Activated naive CD8-positive, alpha-beta T cell treated with anti-CD3 and anti-CD28 coated beads for 36 hours (primary cell): Measurements from ENCODE around the gene ZKSCAN2. TPM values are rescaled to one million over a fixed set of nuclear protein-coding genes. Genes with fewer than 3 reads are reported as not detected.
A peak's percentile ranks its signal among the peaks of the same experiment; 100 is the strongest.

Experiments
- DNase-seq: peaks from one replicate; pipeline ENCODE4 v3.0.0; 2021
- H3K27ac Mint-ChIP-seq: one replicate; pipeline ENCODE4 v1.8.0; 2022; ENCODE audit warnings: mild to moderate bottlenecking, moderate library complexity, mixed read lengths
- H3K27me3 Mint-ChIP-seq: one replicate; pipeline ENCODE4 v1.8.0; 2022; ENCODE audit warnings: mild to moderate bottlenecking, mixed read lengths
- H3K36me3 Mint-ChIP-seq: one replicate; pipeline ENCODE4 v1.8.0; 2021; ENCODE audit warnings: mild to moderate bottlenecking, mixed read lengths
- H3K4me1 Mint-ChIP-seq: one replicate; pipeline ENCODE4 v1.8.0; 2021; ENCODE audit warnings: mixed read lengths
- H3K4me3 Mint-ChIP-seq: one replicate; pipeline ENCODE4 v1.8.0; 2022; ENCODE audit warnings: mild to moderate bottlenecking, moderate library complexity, mixed read lengths
- H3K9me3 Mint-ChIP-seq: one replicate; pipeline ENCODE4 v1.8.0; 2022; ENCODE audit warnings: mixed read lengths
- total RNA-seq, 2 experiments: library from RNA; stranded (reverse); gene quantifications; one replicate each; pipeline ENCODE4 v1.2.3, GENCODE V29; 2021

ZKSCAN2 gene
- total RNA-seq, 2 experiments from 2014 or later, result 7.1 to 7.3 TPM

DNA sequence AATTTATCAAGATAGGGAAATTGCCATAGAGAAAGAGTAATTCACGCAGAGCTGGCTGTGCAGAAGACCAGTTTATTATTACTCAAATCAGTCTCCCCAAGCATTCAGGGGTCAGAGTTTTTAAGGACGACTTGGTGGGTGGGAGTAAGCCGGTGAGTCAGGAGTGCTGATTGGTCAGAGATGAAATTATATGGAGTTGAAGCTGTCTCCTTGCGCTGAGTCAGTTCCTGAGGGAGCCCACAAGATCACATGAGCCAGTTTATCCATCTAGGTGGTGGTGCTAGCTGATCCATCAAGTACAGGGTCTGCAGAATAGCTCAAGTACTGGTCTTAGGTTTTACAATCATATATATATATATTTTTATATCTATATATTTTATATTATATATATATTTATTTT is 46.9 kb downstream of the ZKSCAN2 start:
- H3K27me3 Mint-ChIP-seq, result no peaks in the 10 kb centered on the region
- no peak overlapping the region for H3K27ac Mint-ChIP-seq
- H3K4me3 Mint-ChIP-seq, result no peak overlapping the region
- no peaks in the 10 kb centered on the region for H3K9me3 Mint-ChIP-seq
- no peaks in the 10 kb centered on the region for H3K36me3 Mint-ChIP-seq
- DNase-seq, result peak; percentile 28
- H3K4me1 Mint-ChIP-seq, result peaks cover 6% of the 10 kb centered on the region

DNA sequence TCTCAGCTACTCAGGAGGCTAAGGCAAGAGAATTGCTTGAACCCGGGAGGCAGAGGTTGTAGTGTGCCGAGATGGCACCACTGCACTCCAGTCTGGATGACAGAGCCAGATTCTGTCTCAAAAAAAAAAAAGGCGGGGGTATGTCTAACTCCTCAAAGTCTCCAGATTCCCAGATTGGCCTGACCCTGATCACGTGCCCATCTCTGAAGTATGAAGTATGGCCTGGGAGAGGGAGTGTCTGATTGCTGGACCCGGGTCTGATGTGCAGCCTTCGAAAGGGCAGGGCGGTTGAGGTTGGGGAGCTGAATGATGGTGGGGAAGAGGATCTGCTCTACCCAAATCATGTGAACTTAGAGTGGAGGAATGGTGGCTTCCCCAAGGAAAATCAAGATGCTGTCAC is 58.2 kb downstream of the ZKSCAN2 start:
- no peak for DNase-seq
- no peaks in the 10 kb centered on the region for H3K36me3 Mint-ChIP-seq
- H3K4me3 Mint-ChIP-seq, result no peak overlapping the region
- no peaks in the 10 kb centered on the region for H3K9me3 Mint-ChIP-seq
- H3K4me1 Mint-ChIP-seq, result no peaks in the 10 kb centered on the region
- no peak overlapping the region for H3K27ac Mint-ChIP-seq
- no peaks in the 10 kb centered on the region for H3K27me3 Mint-ChIP-seq

DNA sequence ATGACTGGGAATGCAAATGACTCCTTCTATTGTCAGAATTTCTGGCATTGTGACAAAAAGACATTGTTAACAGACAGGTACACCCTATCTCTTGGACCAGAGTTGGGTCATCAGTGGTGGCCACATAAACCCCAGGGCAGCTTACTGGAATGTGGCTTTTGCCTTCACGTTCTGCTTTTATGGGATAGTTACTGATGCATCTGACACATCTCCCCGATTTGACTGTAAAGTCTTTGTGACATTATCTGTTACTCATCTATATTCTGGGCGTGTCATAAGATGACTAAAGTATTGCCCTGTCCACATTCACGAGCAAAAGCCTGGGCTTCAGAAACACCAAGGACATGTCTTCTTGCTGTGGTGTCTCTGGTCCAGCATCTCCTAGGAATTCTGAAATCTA is 59.6 kb downstream of the ZKSCAN2 start:
- Mint-ChIP-seq H3K27me3 (no peaks in the 10 kb centered on the region), H3K36me3 (no peaks in the 10 kb centered on the region), H3K4me1 (no peaks in the 10 kb centered on the region), H3K27ac (no peak overlapping the region), H3K9me3 (no peaks in the 10 kb centered on the region), H3K4me3 (no peak overlapping the region)
- DNase-seq, result no peak

- DNase-seq, result no peak
- Mint-ChIP-seq H3K4me1 (no peaks in the 10 kb centered on the region), H3K27me3 (no peaks in the 10 kb centered on the region), H3K36me3 (no peaks in the 10 kb centered on the region), H3K27ac (no peak overlapping the region), H3K9me3 (no peaks in the 10 kb centered on the region), H3K4me3 (no peak overlapping the region)
Measured at GRCh38 chr16:25194273-25194878, 63.3 kb downstream of the ZKSCAN2 start.

- no peaks in the 10 kb centered on the region for H3K4me1 Mint-ChIP-seq
- no peaks in the 10 kb centered on the region for H3K9me3 Mint-ChIP-seq
- no peaks in the 10 kb centered on the region for H3K36me3 Mint-ChIP-seq
- H3K27me3 Mint-ChIP-seq, result no peaks in the 10 kb centered on the region
- no peak for DNase-seq
- H3K4me3 Mint-ChIP-seq, result no peak overlapping the region
- no peak overlapping the region for H3K27ac Mint-ChIP-seq
Measured at GRCh38 chr16:25192096-25192495, 65.5 kb downstream of the ZKSCAN2 start.

- DNase-seq, result no peak
- no peaks in the 10 kb centered on the region for H3K27me3 Mint-ChIP-seq
- H3K4me1 Mint-ChIP-seq, result no peaks in the 10 kb centered on the region
- H3K27ac Mint-ChIP-seq, result no peak overlapping the region
- H3K4me3 Mint-ChIP-seq, result no peak overlapping the region
- H3K9me3 Mint-ChIP-seq, result no peaks in the 10 kb centered on the region
- no peaks in the 10 kb centered on the region for H3K36me3 Mint-ChIP-seq
Measured at GRCh38 chr16:25189305-25189704, 68.3 kb downstream of the ZKSCAN2 start.

GRCh38 chr16:25187491-25187795 is 70.2 kb downstream of the ZKSCAN2 start:
- no peaks in the 10 kb centered on the region for H3K27me3 Mint-ChIP-seq
- no peaks in the 10 kb centered on the region for H3K4me1 Mint-ChIP-seq
- H3K9me3 Mint-ChIP-seq, result no peaks in the 10 kb centered on the region
- H3K27ac Mint-ChIP-seq, result no peak overlapping the region
- no peak for DNase-seq
- H3K36me3 Mint-ChIP-seq, result no peaks in the 10 kb centered on the region
- H3K4me3 Mint-ChIP-seq, result no peak overlapping the region

Other genes starting within 250 kb of the ZKSCAN2 start
- gene ARHGAP17, start 242.5 kb downstream of the ZKSCAN2 start, total RNA-seq, result 10 to 100 TPM; 72.5 to 79.3 TPM
- gene LCMT1, start 146.1 kb downstream of the ZKSCAN2 start, total RNA-seq, result 10 to 100 TPM; 43.9 to 44.1 TPM
- not detected for gene AQP8, start 40.9 kb downstream of the ZKSCAN2 start, total RNA-seq